Suprapubic skin (tissue), 3 donors: ENCODE results near the gene GPR89A.

ENCODE experiments used
- CTCF ChIP-seq, 2 donors: fragments of 200-600 bp in 1 of 2; fragments of 450-650 bp in 1 of 2; sonication (generic) in 1 of 2; IDR thresholded peaks; one replicate each; pipeline ENCODE4 v1.5.1; 2016 to 2019; ENCODE audit warnings: antibody characterized with exemption in 2 of 2, mild to moderate bottlenecking in 1 of 2, moderate library complexity in 1 of 2
- EP300 ChIP-seq: sonication (generic); formaldehyde crosslinking; IDR thresholded peaks from one replicate; pipeline ENCODE4 v1.6.1; 2017; ENCODE audit warnings: antibody characterized with exemption
- POLR2A ChIP-seq, 2 donors: fragments of 450-650 bp; IDR thresholded peaks; one replicate each; pipeline ENCODE4 v1.6.1; 2017; ENCODE audit warnings: antibody characterized with exemption in 2 of 2, mild to moderate bottlenecking in 2 of 2, moderate library complexity in 2 of 2

- TF ChIP-seq CTCF (IDR thresholded peaks at IDR 0.05) (no peak), EP300 (no peak), POLR2A (IDR thresholded peaks at IDR 0.05) (no peak)
These were observed 93.6 kb downstream of the GPR89A start for GRCh38 chr1:145701306-145701862.
